Loucy (cell line): Measurements from ENCODE around the gene CEP112.

Experiments used
- H2AFZ ChIP-seq: fragments of 200-600 bp; sonication (generic); 2 replicates; pipeline ENCODE4 v1.6.0; 2016; ENCODE audit warnings: antibody characterized with exemption, mild to moderate bottlenecking, low read length, moderate library complexity
- H3F3A ChIP-seq: fragments of 200-600 bp; 2 replicates; pipeline ENCODE4 v1.6.0; 2016; ENCODE audit warnings: antibody characterized with exemption, low read depth, mild to moderate bottlenecking
- H3K27me3 ChIP-seq: fragments of 200-600 bp; sonication (generic); 2 replicates; pipeline ENCODE4 v1.6.1; 2014; ENCODE audit warnings: low read length, mild to moderate bottlenecking; ENCODE audit not compliant: insufficient read depth, poor library complexity, severe bottlenecking
- H3K36me3 ChIP-seq: fragments of 200-600 bp; sonication (generic); 2 replicates; pipeline ENCODE4 v1.6.1; 2016; ENCODE audit warnings: low read length; ENCODE audit not compliant: insufficient read depth
- H3K4me1 ChIP-seq: fragments of 200-600 bp; sonication (generic); 2 replicates; pipeline ENCODE4 v1.5.1; 2014; ENCODE audit warnings: low read length, mild to moderate bottlenecking; ENCODE audit not compliant: insufficient read depth, poor library complexity, severe bottlenecking
- H3K4me2 ChIP-seq: fragments of 200-600 bp; sonication (generic); 2 replicates; pipeline ENCODE4 v1.6.0; 2014; ENCODE audit warnings: antibody characterized with exemption, low read length, low read depth, mild to moderate bottlenecking; ENCODE audit not compliant: poor library complexity, severe bottlenecking
- H3K4me3 ChIP-seq: fragments of 200-600 bp; sonication (generic); 2 replicates; pipeline ENCODE4 v1.5.1; 2014; ENCODE audit warnings: low read length, mild to moderate bottlenecking, mixed read lengths; ENCODE audit not compliant: poor library complexity, severe bottlenecking
- H3K79me2 ChIP-seq: fragments of 200-600 bp; sonication (generic); 2 replicates; pipeline ENCODE4 v1.6.1; 2014; ENCODE audit warnings: low read length; ENCODE audit not compliant: insufficient read depth
- H3K9ac ChIP-seq: fragments of 200-600 bp; sonication (generic); 2 replicates; pipeline ENCODE4 v1.6.0; 2014; ENCODE audit warnings: mild to moderate bottlenecking, low read depth, low read length, moderate library complexity; ENCODE audit not compliant: poor library complexity, severe bottlenecking
- H3K9me2 ChIP-seq: fragments of 200-600 bp; sonication (generic); replicated peaks from 2 replicates; pipeline ENCODE4 v1.6.1; 2016; ENCODE audit warnings: low read depth, low read length, mixed read lengths
- H3K9me3 ChIP-seq: fragments of 200-600 bp; sonication (generic); 2 replicates; pipeline ENCODE4 v1.6.1; 2014; ENCODE audit warnings: mild to moderate bottlenecking, antibody characterized with exemption, low read length, low read depth; ENCODE audit not compliant: insufficient read depth
- H4K20me1 ChIP-seq: fragments of 200-600 bp; sonication (generic); 2 replicates; pipeline ENCODE4 v1.6.0; 2014; ENCODE audit warnings: antibody characterized with exemption, low read length, mild to moderate bottlenecking; ENCODE audit not compliant: insufficient read depth, poor library complexity, severe bottlenecking
- EZH2phosphoT487 ChIP-seq: fragments of 200-600 bp; IDR thresholded peaks from 2 replicates; pipeline ENCODE4 v1.6.1; 2018; ENCODE audit warnings: antibody characterized with exemption, mild to moderate bottlenecking, moderate library complexity, borderline replicate concordance
- TF ChIP-seq, protein P1 (sequence below): fragments of 200-600 bp; sonication (generic); conservative IDR thresholded peaks from 2 replicates; pipeline ENCODE4 v1.5.1; 2014; ENCODE audit warnings: mild to moderate bottlenecking, antibody characterized with exemption, low read length

CEP112 gene

DNA sequence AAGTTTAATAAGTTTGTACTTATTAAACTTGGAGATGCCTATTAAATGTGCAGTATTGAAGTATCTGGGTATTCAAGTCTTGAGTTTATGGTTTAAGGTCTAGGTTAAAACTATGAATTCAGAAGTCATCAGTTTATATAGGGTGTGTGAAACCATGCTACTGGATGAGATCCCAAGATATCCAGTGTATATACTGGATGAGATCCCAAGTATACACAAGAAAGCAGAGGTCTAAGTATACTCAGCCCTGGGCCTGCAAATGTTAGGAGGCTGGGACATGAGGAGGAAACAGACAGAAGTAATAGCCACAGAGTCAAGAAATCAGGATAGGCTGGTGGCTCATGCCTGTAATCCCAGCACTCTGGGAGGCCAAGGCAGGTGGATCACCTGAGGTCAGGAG is 436.1 kb downstream of the CEP112 start:
- Histone ChIP-seq H4K20me1 (no peaks in the 10 kb centered on the region), H3K27me3 (no peaks in the 10 kb centered on the region), H2AFZ (no peak overlapping the region), H3K4me2 (no peak overlapping the region), H3K9me2 (no peaks in the 10 kb centered on the region), H3K79me2 (no peaks in the 10 kb centered on the region), H3K9me3 (no peaks in the 10 kb centered on the region), H3K4me3 (no peak overlapping the region), H3K36me3 (no peaks in the 10 kb centered on the region), H3F3A (no peaks in the 10 kb centered on the region), H3K9ac (no peak overlapping the region), H3K4me1 (peaks cover 3% of the 10 kb centered on the region)
- TF ChIP-seq EZH2phosphoT487, result no peak
- TF ChIP-seq, protein P1, sequence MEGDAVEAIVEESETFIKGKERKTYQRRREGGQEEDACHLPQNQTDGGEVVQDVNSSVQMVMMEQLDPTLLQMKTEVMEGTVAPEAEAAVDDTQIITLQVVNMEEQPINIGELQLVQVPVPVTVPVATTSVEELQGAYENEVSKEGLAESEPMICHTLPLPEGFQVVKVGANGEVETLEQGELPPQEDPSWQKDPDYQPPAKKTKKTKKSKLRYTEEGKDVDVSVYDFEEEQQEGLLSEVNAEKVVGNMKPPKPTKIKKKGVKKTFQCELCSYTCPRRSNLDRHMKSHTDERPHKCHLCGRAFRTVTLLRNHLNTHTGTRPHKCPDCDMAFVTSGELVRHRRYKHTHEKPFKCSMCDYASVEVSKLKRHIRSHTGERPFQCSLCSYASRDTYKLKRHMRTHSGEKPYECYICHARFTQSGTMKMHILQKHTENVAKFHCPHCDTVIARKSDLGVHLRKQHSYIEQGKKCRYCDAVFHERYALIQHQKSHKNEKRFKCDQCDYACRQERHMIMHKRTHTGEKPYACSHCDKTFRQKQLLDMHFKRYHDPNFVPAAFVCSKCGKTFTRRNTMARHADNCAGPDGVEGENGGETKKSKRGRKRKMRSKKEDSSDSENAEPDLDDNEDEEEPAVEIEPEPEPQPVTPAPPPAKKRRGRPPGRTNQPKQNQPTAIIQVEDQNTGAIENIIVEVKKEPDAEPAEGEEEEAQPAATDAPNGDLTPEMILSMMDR, result no peak

DNA sequence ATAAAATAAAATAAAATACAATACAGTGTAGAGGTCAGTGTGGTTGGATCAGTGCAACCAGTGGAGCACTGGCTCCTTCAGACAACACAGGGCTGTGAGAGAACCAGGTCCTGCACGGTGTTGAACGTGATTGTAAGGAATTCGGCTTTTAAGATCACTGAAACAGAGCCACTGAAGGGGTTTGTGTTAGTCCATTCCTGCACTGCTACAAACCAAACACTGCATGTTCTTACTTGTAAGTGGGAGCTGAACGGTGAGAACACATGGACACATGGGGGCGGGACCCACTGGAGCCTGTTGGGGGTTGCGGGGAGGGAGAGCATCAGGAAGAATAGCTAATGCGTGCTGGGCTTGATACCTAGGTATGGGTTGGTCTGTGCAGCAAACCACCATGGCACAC is 437.3 kb downstream of the CEP112 start:
- Histone ChIP-seq H3F3A (no peaks in the 10 kb centered on the region), H3K4me3 (no peak overlapping the region), H3K9me2 (no peaks in the 10 kb centered on the region), H3K4me1 (peaks cover 9% of the 10 kb centered on the region), H3K27me3 (no peaks in the 10 kb centered on the region), H3K36me3 (no peaks in the 10 kb centered on the region), H4K20me1 (no peaks in the 10 kb centered on the region), H3K79me2 (no peaks in the 10 kb centered on the region), H3K9ac (no peak overlapping the region), H3K4me2 (no peak overlapping the region), H3K9me3 (no peaks in the 10 kb centered on the region), H2AFZ (no peak overlapping the region)
- no peak for TF ChIP-seq EZH2phosphoT487
- TF ChIP-seq, protein P1, result no peak

GRCh38 chr17:65754081-65754480 is 437.9 kb downstream of the CEP112 start:
- Histone ChIP-seq H2AFZ (no peak overlapping the region), H3K27me3 (no peaks in the 10 kb centered on the region), H3K4me2 (no peak overlapping the region), H4K20me1 (no peaks in the 10 kb centered on the region), H3K9ac (no peak overlapping the region), H3K79me2 (no peaks in the 10 kb centered on the region), H3K36me3 (no peaks in the 10 kb centered on the region), H3K4me1 (peaks cover 9% of the 10 kb centered on the region), H3F3A (no peaks in the 10 kb centered on the region), H3K9me2 (no peaks in the 10 kb centered on the region), H3K4me3 (no peak overlapping the region), H3K9me3 (no peaks in the 10 kb centered on the region)
- no peak for TF ChIP-seq EZH2phosphoT487
- TF ChIP-seq, protein P1, result no peak
